ENCODE results near the gene CRPPA.
"Not testable (repeated sequence)": the region's sequence is repeated elsewhere in the genome, so short reads cannot be mapped to it uniquely, and the experiment has no call there.

The CRPPA gene

GRCh38 chr7:16421333-16422102 is at the start of gene CRPPA:
Gene CRPPA (minus strand): TSS chr7:16421538. CDS start chr7:16421322, 216 bp downstream.
- no peak for DNase-seq

GRCh38 chr7:16465469-16466361 is 44.4 kb upstream of the CRPPA start, which contains the start of gene SOSTDC1:
Gene SOSTDC1 (minus strand): TSS chr7:16465738. CDS start chr7:16465668, 70 bp downstream.
- no peak for DNase-seq

GRCh38 chr7:16463949-16464715 is 42.8 kb upstream of the CRPPA start:
- no peak for DNase-seq

GRCh38 chr7:16463520-16463919 is 42.2 kb upstream of the CRPPA start:
- no peak for DNase-seq

- DNase-seq = no peak
Observed at GRCh38 chr7:16462431-16462889, 41.1 kb upstream of the CRPPA start.

GRCh38 chr7:16460789-16461493 is 39.6 kb upstream of the CRPPA start:
- DNase-seq = no peak

- DNase-seq = not testable (repeated sequence)
Observed at GRCh38 chr7:16456303-16456702, 35.0 kb upstream of the CRPPA start.

GRCh38 chr7:16455591-16455990 is 34.3 kb upstream of the CRPPA start:
- DNase-seq = no peak

- no peak for DNase-seq
Observed at GRCh38 chr7:16450366-16450765, 29.0 kb upstream of the CRPPA start.

GRCh38 chr7:16447876-16448275 is 26.5 kb upstream of the CRPPA start:
- no peak for DNase-seq

GRCh38 chr7:16446508-16446907 is 25.2 kb upstream of the CRPPA start:
- no peak for DNase-seq

- not testable (repeated sequence) for DNase-seq
Observed at GRCh38 chr7:16443871-16444270, 22.5 kb upstream of the CRPPA start.

GRCh38 chr7:16438988-16439387 is 17.6 kb upstream of the CRPPA start:
- no peak for DNase-seq

GRCh38 chr7:16436306-16436705 is 15.0 kb upstream of the CRPPA start:
- DNase-seq = no peak

GRCh38 chr7:16433568-16434122 is 12.3 kb upstream of the CRPPA start:
- DNase-seq = no peak

GRCh38 chr7:16432425-16432731 is 11.0 kb upstream of the CRPPA start:
- no peak for DNase-seq

GRCh38 chr7:16431646-16432424 is 10.5 kb upstream of the CRPPA start:
- DNase-seq = no peak

- no peak for DNase-seq
Observed at GRCh38 chr7:16430133-16430532, 8.8 kb upstream of the CRPPA start.

- peak; percentile 37 for DNase-seq
Observed at GRCh38 chr7:16428672-16429071, 7.3 kb upstream of the CRPPA start.

GRCh38 chr7:16428182-16428581 is 6.8 kb upstream of the CRPPA start:
- no peak for DNase-seq

GRCh38 chr7:16423761-16424160 is 2.4 kb upstream of the CRPPA start:
- no peak for DNase-seq

Data from amniotic stem cell (primary cell).